ENCODE data around the gene NPC1L1. TPM values are rescaled to one million over a fixed set of nuclear protein-coding genes. Genes with fewer than 3 reads are reported as not detected.

NPC1L1 gene, protein sequence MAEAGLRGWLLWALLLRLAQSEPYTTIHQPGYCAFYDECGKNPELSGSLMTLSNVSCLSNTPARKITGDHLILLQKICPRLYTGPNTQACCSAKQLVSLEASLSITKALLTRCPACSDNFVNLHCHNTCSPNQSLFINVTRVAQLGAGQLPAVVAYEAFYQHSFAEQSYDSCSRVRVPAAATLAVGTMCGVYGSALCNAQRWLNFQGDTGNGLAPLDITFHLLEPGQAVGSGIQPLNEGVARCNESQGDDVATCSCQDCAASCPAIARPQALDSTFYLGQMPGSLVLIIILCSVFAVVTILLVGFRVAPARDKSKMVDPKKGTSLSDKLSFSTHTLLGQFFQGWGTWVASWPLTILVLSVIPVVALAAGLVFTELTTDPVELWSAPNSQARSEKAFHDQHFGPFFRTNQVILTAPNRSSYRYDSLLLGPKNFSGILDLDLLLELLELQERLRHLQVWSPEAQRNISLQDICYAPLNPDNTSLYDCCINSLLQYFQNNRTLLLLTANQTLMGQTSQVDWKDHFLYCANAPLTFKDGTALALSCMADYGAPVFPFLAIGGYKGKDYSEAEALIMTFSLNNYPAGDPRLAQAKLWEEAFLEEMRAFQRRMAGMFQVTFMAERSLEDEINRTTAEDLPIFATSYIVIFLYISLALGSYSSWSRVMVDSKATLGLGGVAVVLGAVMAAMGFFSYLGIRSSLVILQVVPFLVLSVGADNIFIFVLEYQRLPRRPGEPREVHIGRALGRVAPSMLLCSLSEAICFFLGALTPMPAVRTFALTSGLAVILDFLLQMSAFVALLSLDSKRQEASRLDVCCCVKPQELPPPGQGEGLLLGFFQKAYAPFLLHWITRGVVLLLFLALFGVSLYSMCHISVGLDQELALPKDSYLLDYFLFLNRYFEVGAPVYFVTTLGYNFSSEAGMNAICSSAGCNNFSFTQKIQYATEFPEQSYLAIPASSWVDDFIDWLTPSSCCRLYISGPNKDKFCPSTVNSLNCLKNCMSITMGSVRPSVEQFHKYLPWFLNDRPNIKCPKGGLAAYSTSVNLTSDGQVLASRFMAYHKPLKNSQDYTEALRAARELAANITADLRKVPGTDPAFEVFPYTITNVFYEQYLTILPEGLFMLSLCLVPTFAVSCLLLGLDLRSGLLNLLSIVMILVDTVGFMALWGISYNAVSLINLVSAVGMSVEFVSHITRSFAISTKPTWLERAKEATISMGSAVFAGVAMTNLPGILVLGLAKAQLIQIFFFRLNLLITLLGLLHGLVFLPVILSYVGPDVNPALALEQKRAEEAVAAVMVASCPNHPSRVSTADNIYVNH (N-terminal part only)
- total RNA-seq (2021; fragmentation: NEBNext Ultra II Directional; extraction: Animal tissue kit (Norgen Biotek cat#: 25700)): not detected
- long read RNA-seq: 0 reads

- DNase-seq: no peak
- Mint-ChIP-seq H3K36me3 (ENCODE audit: low read depth) (no peaks in the 10 kb centered on the region), H3K4me1 (ENCODE audit: low read depth) (peaks cover 14% of the 10 kb centered on the region), H3K4me3 (no peak within 1 kb of the TSS), H3K27me3 (ENCODE audit: insufficient read depth) (peaks cover 18% of the 10 kb centered on the region), H3K9me3 (no peaks in the 10 kb centered on the region), H3K27ac (no peak within 1 kb of the TSS)
- TF ChIP-seq, protein P1, sequence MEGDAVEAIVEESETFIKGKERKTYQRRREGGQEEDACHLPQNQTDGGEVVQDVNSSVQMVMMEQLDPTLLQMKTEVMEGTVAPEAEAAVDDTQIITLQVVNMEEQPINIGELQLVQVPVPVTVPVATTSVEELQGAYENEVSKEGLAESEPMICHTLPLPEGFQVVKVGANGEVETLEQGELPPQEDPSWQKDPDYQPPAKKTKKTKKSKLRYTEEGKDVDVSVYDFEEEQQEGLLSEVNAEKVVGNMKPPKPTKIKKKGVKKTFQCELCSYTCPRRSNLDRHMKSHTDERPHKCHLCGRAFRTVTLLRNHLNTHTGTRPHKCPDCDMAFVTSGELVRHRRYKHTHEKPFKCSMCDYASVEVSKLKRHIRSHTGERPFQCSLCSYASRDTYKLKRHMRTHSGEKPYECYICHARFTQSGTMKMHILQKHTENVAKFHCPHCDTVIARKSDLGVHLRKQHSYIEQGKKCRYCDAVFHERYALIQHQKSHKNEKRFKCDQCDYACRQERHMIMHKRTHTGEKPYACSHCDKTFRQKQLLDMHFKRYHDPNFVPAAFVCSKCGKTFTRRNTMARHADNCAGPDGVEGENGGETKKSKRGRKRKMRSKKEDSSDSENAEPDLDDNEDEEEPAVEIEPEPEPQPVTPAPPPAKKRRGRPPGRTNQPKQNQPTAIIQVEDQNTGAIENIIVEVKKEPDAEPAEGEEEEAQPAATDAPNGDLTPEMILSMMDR (IDR thresholded peaks at IDR 0.05): no peak
Observed at GRCh38 chr7:44541028-44541869, at the start of gene NPC1L1. Gene NPC1L1 (minus strand): TSS chr7:44541330. CDS start chr7:44541259, 71 bp downstream.

GRCh38 chr7:44590910-44591309 is 49.8 kb upstream of the NPC1L1 start:
- peaks cover 11% of the 10 kb centered on the region for H3K4me1 Mint-ChIP-seq (ENCODE audit: low read depth)
- no peak overlapping the region for H3K27ac Mint-ChIP-seq
- H3K4me3 Mint-ChIP-seq: no peak overlapping the region
- no peaks in the 10 kb centered on the region for H3K9me3 Mint-ChIP-seq
- H3K36me3 Mint-ChIP-seq (ENCODE audit: low read depth): no peaks in the 10 kb centered on the region
- H3K27me3 Mint-ChIP-seq (ENCODE audit: insufficient read depth): peaks cover 4% of the 10 kb centered on the region
- TF ChIP-seq, protein P1 (IDR thresholded peaks at IDR 0.05): no peak
- DNase-seq: no peak

GRCh38 chr7:44587843-44588711 is 46.9 kb upstream of the NPC1L1 start:
- H3K27ac Mint-ChIP-seq: 0 out of 2 replicates have a peak overlapping the region, but pooled peaks have one; percentile 5
- H3K4me3 Mint-ChIP-seq: 0 out of 2 replicates have a peak overlapping the region, but pooled peaks have one; percentile 2
- no peaks in the 10 kb centered on the region for H3K9me3 Mint-ChIP-seq
- peak; percentile 60 for DNase-seq
- TF ChIP-seq, protein P1 (IDR thresholded peaks at IDR 0.05): peak; percentile 82
- H3K36me3 Mint-ChIP-seq (ENCODE audit: low read depth): no peaks in the 10 kb centered on the region
- H3K27me3 Mint-ChIP-seq (ENCODE audit: insufficient read depth): peaks cover under 1% of the 10 kb centered on the region
- H3K4me1 Mint-ChIP-seq (ENCODE audit: low read depth): peaks cover 11% of the 10 kb centered on the region

GRCh38 chr7:44583146-44583865 is 42.2 kb upstream of the NPC1L1 start:
- DNase-seq: no peak
- TF ChIP-seq, protein P1 (IDR thresholded peaks at IDR 0.05): no peak
- Mint-ChIP-seq H3K4me3 (peak overlapping the region; percentile 91), H3K4me1 (ENCODE audit: low read depth) (peaks cover 24% of the 10 kb centered on the region), H3K27ac (peak overlapping the region; percentile 95; the same call in 1 of the 2 replicates), H3K9me3 (no peaks in the 10 kb centered on the region), H3K27me3 (ENCODE audit: insufficient read depth) (no peaks in the 10 kb centered on the region), H3K36me3 (ENCODE audit: low read depth) (peaks cover 19% of the 10 kb centered on the region)
